COLO668 (cell line): ENCODE measurements around the gene SEC23IP.
"Not testable (repeated sequence)": the region's sequence is repeated elsewhere in the genome, so short reads cannot be mapped to it uniquely, and the experiment has no call there.

Experiments used
- DNase-seq: peaks from one replicate; lab custom pipeline; 2025; ENCODE audit not compliant: unreplicated experiment; lab: John Stamatoyannopoulos, UW

SEC23IP gene

DNA sequence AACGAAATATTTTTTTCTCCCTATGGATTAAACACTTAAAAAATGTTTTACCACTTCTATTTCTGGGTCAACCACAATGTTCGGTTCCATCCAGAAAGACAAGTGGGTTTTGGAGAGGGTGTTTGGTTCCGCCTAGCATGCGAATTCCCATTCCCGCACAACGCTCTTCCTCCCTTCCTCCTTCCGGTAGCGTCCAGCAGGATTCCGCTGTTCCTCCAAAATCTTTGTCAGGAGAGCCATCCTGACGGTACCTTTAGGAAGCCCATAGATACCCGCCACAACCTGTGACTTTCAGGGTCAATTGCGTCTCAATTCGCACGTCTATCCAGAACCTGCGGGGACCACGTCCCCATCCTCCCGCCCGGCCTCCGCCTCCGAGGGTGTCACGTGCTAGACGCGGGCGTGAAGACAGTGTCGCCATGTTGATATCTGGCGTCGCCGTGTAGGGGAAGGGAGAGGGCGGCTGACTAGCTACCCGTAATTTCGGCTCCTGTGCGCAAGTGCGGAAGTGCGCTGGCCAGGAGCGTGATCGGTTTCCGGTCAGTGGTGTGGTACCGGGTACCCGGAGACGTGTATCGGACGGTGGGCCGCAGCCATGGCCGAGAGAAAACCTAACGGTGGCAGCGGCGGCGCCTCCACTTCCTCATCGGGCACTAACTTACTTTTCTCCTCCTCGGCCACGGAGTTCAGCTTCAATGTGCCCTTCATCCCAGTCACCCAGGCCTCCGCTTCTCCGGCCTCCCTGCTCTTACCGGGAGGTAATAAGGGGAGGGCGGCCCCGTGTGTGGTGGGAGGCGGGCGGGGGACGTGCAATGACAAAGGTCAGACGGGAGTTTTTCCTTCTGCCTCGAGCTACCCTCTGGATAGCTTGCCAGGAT lies at the start of gene SEC23IP:
TSS of gene SEC23IP (plus strand) at position 543 of the 878 bp plus-strand sequence. CDS start at position 596, 53 bp downstream.
- peak; percentile 89 for DNase-seq

DNA sequence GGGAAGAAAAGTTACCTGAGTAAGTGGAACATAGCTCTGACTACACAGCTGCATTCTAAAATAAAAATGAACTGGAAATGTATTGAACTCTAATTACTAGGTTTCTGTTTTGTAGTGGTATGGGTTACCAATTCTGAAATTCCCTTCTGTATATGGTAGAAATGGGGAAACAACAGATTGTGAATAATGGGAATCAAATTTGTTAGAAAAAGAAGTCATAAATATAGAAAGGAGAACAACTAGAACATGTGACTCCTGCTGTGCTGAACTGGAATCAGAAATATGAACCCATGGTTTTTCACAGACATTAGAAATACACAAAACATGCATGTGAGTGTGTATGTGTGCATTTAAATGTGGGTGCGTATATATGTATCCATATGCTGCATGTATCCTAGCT lies 46.9 kb upstream of the SEC23IP start:
- no peak for DNase-seq

DNA sequence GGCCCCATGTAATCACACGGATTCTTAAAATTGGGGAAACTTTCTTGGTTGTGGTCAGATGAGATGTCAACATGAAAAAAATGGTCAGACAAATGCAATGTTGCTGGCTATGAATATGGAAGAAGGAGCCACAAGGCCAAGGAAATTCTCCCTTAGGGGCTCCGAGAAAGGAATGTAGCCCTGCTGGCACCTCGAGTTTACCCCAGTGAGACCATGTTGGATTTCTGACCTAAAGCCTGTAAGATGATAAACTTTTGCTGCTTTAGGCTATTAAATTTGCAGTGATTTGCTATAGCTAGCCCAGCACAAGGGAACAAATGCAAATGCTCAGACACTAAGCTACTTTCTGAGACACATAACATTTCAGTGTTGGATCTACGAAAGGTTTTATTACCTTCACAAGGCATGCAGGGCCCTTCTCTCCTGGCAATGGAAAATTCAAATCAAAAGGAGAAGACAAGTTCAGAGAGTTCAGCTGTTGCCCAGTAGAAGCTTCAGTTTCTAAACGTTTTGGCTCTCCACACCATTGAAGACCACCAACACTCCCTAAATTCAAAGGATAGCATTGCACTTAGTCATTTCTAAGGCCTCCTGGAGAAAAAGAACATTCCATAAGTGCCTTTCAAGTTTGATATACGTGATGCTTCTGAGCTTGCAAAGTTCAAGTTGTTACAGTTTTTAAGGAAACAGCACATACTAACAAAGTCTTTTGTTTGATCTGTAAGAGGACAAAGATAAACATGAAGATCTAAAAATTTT lies 43.3 kb upstream of the SEC23IP start:
- no peak for DNase-seq

DNA sequence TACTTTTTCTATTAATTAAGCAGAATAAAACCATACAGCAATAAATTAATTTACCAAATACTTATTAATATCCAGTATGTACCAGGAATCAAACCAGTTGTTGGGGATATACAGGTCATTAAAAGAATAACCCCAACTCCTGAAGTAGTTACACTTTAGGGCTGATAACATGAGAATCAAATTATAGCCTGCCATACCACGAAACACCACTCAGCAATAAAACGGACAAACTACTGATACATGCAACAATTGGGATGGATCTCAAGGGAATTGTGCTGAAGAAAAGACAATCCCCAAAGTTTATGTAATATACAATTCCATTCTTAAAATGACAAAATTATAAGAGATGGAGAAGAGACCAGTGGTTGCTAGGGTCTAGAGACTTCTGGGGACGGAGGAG lies 42.6 kb upstream of the SEC23IP start:
- no peak for DNase-seq

DNA sequence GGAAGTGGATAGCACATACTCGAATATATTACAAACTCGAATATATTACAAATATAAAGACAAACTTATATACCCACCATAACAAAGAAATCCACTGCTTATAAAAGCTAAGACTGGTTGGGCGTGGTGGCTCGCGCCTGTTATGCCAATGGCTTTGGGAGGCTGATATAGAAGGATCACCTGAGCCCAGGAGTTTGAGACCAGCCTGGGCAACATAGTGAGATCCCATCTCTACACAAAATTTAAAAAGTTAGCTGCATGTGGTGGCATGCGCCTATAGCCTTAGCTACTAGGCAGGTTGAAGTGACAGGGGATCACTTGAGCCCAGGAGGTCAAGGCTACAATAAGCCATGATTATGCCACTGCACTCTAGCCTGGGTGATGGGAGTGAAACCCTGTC lies 40.3 kb upstream of the SEC23IP start:
- no peak for DNase-seq

DNA sequence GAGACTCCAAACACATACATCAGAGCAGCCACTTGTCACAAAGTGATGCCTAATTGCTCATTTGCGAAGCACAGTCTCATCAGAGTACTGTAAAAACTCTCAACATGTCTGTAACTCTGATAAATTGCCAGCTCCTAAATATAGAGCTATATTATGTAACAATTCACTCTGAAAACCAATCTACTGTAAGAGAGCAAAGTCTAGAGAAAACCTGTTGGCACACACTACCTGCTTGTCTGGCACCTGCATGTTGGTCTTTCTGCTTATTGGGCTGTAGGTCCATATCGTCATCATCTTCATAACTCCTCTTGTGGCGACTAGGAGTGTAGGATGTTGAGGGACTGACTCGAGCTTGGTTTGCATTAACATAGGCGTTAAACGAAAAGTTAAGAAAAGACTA lies 39.7 kb upstream of the SEC23IP start:
- DNase-seq: no peak

DNA sequence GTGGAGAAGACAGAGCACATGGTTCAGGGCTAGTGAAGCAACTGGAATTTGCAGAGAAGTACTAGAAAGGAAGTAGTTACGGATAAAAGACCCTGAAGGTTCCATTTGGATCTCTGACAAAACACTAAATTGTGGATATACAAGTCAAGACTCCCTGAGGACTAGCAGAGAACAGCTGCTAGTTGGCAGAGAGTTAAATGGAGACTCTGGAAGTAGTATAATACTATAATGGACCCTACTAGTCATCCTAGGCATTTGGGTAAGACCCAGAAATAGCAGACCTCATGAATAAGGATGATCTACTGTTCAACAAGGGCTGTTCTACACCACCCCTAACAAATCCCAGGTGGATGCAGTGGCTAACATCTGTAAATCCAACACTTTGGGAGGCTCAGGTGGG lies 39.0 kb upstream of the SEC23IP start:
- no peak for DNase-seq

DNA sequence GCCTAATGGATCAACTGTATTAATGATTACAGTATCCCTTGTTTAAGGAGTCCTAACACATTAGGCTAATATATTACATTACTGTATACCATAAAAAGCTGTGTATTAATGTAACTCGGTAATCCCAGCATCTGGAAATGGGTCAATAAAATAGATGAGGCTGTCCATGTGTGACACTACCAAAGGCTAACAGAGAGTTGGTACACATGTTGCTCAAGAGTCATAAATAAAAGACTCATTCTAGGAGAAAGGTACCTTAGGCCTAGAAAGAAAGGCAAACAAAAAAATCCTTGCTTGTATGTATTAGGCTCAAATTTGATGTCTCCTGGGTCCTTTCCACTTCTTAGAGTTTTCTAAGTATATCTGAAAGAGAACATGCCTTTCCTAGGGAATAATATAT lies 34.5 kb upstream of the SEC23IP start:
- DNase-seq: no peak

DNA sequence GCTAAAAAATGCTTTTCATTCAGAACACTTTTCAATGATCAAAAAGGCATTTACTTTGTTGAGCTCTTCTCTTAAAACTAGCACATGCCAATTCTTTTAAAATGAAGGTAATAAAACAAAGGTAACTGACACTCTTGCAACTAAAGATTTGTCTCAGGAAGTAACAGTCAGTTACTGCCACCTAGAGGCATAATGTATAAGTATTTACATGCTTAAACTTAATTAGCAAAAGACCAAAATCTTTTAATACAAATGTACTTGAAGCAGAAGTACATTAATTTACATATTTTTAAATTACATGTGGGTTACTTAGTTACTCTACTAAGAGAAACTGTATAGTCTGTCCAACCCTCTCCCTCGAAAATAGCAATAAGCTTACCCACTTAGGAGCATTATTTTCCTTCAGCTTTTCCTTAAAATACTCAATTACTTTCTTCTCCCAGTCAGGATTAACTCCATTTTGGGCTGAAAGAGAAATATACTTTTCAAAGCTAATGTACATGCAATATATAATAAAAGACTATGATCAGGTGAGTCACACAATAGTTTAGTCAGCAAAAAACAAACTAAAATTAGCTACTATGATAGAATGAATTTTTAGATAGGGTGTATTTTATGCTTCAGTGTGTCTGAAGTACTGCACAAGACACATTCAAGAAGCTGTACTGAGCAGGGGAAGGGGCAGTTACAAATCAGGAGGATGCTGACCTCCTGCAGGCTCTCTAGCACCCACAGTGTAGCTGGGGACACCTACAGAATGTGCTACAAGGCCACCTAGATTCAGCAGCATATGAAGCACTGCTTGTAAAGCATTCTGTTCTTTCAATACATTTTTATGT lies 32.9 kb upstream of the SEC23IP start:
- DNase-seq: no peak

DNA sequence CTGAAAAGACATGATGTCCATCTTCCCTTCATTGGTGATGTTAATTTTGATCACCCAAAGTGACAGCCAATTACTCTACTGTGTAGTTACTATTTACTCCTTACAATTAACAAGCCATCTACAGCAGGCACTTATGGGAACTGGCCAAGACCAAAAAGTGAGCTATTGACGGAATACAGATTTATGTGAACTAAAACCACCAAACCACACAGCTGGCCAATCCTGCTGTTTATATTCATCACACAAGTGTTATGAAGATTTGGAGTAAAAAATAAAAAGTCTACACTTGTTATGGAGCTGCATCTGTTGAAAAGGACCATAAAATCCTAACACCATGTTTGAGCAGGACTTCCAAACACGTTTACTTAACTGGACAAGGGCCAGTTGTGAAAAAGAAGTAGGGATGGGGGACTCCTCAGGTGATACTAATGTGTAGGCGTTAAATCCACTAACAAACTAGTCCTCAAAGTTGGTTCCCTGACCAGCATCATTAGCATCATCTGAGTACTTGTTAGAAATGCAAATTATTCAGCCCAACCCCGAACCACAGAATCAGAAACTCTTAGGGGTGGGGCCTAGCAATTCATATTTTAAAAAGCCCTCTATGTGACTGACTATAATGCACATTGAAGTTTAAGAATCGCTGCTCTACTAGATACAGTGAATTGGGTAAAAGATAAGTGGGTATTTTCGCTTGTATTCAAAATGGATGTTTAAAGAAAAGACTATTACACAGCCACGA lies 31.5 kb upstream of the SEC23IP start:
- no peak for DNase-seq

DNA sequence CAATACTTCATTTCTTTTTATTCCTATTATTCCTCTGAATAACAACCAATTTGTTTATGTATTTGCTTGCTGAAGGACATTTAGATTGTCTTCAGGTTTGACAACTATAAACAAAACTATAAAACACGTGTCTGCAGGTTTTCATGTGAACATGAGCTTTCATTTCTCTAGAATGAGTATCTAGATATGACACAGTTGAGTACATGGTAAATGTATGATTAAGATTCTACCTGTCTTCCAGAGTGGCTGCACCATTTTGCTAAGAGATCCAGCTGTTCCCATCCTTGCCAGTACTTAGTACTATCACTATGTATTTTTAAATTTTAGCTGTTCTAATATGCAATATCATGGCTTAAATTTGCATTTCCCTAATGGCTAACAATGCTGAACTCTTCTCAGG lies 30.0 kb upstream of the SEC23IP start:
- DNase-seq: no peak

DNA sequence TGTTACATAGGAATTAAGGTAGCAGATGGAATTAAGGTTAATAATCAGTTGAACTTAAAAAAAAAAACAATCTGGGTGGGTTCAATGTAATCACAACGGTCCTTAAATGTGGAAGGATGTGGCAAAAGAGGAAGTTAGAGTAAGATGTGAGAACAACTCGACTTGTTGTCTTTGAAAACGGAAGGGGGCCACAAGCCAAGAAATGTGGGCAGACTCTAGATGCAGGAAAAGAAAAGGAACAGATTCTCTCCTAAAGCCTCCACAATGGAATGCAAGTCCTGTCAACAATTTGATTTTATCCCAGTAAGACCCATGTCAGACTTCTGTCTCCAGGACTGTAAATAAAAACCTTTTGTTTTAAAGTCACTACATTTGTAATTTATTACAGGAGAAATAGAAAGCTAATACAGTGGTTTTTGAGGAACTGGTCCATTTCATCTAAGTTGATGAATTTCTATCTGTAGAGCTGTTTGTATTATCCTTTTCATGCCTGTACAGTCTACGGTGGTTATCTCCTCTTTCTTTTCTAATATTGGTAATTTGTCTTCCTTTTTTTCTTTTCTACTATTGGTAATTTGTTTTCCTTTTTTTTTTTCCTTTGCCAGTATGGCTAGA lies 28.5 kb upstream of the SEC23IP start:
- no peak for DNase-seq

DNA sequence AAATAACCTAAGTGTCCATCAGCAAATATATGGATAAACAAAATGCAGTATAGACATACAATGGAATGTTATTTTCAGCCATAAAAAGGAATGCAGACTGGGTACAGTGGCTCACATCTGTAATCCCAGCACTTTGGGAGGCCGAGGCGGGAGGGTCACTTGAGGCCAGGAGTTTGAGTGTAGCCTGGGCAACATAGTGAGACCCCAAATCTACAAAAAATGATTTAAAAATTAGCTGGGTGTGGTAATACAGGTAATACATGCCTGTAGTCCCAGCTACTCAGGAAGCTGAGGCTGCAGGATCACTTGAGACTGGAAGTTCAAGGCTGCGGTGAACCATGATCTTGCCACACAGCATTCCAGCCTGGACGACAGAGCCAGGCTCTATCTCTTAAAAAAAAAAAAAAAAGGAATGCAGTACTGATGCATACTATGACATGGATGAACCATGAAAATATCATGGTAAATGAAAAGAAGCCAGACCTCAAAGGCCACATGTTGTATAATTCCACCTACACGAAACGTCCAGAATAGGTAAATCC lies 26.8 kb upstream of the SEC23IP start:
- no peak for DNase-seq

DNA sequence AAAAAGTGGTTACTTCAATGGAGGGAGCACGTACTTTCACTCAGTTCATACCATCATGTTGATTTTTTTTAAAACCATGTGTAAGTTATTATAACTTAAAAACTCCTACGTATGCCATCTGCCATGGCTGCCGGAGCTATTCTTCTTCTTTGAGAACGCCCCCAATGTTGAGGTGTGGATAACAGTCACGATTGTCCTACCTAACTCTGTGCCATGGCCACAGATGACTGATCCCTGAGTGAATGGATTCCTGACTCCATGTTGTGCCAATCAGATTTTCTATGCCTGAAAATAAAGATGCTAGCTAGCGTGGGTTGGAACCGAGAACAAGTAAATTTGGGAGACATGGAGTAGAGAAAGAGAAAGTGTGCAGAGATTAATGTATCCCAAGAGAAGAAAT lies 25.2 kb upstream of the SEC23IP start:
- DNase-seq: no peak

DNA sequence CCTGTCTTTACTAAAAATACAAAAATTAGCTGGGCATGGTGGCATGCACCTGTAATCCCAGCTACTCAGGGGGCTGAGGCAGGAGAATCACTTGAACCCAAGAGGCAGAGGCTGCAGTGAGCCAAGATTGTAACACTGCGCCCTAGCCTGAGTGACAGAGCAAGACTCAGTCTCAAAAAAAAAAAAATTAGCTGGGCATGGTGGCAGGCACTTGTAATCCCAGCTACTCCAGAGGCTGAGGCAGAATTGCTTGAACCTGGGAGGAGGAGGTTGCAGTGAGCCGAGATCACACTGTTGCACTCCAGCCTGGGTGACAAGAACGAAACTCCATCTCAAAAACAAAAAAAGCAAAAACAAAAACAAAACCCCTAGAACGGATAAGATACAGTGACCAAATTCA lies 23.1 kb upstream of the SEC23IP start:
- not testable (repeated sequence) for DNase-seq

DNA sequence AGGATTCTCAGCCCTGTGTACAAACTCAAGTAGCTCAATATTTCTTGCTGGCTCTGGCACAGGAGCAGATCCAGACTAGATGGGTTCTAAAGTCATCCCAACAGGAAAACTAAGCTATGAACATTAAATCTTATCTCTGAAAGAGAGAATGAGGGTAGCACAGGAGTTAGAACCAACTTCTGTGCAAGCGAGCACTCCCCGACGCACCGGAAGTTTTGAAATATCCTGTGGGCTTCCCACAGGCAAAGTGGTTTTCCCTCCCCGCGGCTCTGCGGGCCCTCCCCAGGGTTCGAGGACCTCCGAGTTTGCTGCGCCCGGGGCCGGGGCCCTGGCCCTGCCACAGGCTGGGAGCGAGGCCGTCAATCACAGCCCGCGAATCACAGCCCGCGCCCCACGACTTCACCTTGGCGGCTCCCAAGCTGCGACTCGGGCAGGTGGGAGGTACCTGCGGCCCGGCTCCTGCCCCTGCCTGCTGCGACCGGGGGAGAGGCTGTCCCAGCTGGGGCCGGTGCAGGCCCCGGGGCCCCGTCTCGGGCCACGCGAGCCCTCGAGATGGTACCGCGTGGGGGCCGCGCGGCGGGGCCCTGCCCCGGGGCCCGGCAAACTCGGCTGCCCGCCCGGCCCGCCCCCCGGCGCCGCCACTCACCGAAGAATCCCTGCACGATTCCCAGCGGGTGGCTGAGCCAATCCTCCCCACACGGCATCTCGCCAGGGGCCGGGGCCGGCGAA lies 20.5 kb upstream of the SEC23IP start:
- DNase-seq: peak; percentile 60

DNA sequence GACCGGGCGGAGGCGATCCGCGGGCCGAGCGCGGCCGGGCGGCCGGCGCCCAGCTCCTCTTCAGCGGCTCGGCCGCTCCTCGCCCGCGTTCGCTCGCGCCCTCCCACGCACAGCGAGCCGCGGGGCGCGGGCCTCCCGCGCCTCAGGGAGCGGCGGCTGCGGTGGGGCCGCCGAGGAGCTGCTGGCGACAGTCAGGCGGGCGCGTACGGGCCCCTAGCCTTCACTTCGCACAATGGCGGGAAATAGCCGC lies 20.0 kb upstream of the SEC23IP start, which contains the start of gene MCMBP:
TSS of gene MCMBP (minus strand) at position 234 of the 250 bp plus-strand sequence. CDS start 259 bp downstream, outside the sequence.
- DNase-seq: no peak

DNA sequence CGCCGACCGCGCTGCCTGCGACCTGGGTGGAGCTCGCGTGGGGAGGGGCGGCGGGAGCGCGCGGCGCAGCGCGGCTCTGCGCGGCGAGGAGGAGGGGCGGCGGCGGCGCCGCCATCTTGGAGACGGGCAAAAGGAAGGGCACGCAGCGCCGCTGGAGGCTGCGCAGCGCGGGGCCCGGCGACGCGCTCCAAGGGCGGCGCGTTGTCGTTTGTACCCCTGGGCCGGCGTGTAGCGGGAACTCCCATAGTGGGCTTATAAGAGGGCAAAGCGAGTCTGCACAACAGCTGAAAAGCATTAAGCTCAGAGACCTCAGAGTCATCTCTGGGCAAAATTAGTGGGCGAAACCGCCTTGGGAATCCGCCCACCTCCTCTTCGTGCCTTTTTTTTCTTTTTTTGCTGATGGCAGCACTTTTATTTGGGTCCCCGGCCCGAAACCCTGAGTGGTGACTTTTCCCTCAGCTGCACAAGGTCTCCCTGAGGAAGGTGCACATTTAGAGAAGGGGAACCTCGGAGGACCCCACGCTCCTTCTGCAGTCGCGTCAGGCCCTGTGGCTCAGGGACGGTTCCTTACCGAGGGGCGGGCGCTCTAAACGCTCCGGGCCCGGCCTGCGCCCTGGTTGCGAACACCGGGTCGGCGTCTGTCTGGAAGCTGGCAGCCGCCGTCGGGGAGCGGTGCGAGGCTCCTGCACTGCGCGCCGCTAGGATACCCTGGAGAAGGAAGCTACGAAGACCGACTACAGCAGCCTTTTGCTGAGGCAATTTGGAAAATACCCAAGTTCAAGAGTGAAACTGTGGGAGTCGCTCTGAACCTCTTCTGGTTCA lies 19.5 kb upstream of the SEC23IP start:
- DNase-seq: peak; percentile 88

DNA sequence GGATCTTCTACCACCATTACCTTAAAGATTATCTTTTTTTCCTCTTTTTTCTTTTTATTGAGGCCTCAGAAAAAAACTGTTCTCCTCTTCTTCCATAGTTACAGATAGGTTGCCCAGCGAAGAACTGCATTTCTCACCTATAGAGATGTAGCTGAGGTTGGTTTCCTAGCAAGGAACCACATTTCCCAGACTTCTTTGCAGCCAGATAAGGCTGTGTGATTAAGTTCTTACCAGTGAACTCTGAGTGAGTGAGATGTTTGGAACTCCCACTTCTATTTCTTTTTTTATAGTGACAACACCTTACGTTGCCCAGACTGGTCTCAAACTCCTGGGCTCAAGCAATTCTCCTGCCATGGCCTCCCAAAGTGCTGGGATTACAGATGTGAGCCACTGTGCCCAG lies 14.0 kb upstream of the SEC23IP start:
- no peak for DNase-seq
